HepG2 (cell line): ENCODE data around the gene SMARCB1. TPM values are rescaled to one million over a fixed set of nuclear protein-coding genes. Genes with fewer than 3 reads are reported as not detected.

Experiments
- AHR ChIP-seq: IDR thresholded peaks from 2 replicates; pipeline ENCODE4 v1.6.1; 2018; ENCODE audit warnings: missing genetic modification reagents, missing compliant biosample characterization
- CCDC6 ChIP-seq: sonication (generic); formaldehyde crosslinking; IDR thresholded peaks from 2 replicates; pipeline ENCODE4 v1.8.1; 2022; ENCODE audit warnings: mild to moderate bottlenecking, missing genetic modification reagents, moderate library complexity
- ERF ChIP-seq: IDR thresholded peaks from 2 replicates; pipeline ENCODE4 v1.6.1; 2018; ENCODE audit warnings: missing biosample characterization, missing genetic modification reagents
- FIP1L1 ChIP-seq: fragments of 200-400 bp; formaldehyde crosslinking; IDR thresholded peaks from 2 replicates; pipeline ENCODE4 v1.6.1; 2018; ENCODE audit warnings: low read depth, mild to moderate bottlenecking, low read length, moderate library complexity, borderline replicate concordance; ENCODE audit not compliant: insufficient read depth
- FOXJ3 ChIP-seq: sonication (generic); formaldehyde crosslinking; IDR thresholded peaks from 2 replicates; pipeline ENCODE4 v1.4.0; 2020; ENCODE audit warnings: missing genetic modification reagents, mild to moderate bottlenecking, borderline replicate concordance
- FOXK2 ChIP-seq: fragments of 450-650 bp; IDR thresholded peaks from 2 replicates; pipeline ENCODE4 v1.6.1; 2016
- FOXP1 ChIP-seq, 2 experiments: fragments of 450-650 bp in 1 of 2; IDR thresholded peaks; 2 replicates each; pipeline ENCODE4 v1.6.1; 2017 to 2018; ENCODE audit warnings: antibody characterized with exemption in 1 of 2
- GTF2F1 ChIP-seq: fragments of 150-350 bp; IDR thresholded peaks from 2 replicates; pipeline ENCODE4 v1.6.1; 2014; ENCODE audit warnings: low read length
- JUND ChIP-seq: sonication (generic); formaldehyde crosslinking; IDR thresholded peaks from 2 replicates; pipeline ENCODE4 v1.8.0; 2022; ENCODE audit warnings: mild to moderate bottlenecking, missing genetic modification reagents
- KLF12 ChIP-seq: sonication (generic); formaldehyde crosslinking; IDR thresholded peaks from 2 replicates; pipeline ENCODE4 v1.4.0; 2020; ENCODE audit warnings: missing genetic modification reagents, borderline replicate concordance
- MLLT10 ChIP-seq: sonication (generic); formaldehyde crosslinking; IDR thresholded peaks from 2 replicates; pipeline ENCODE4 v1.4.0; 2020; ENCODE audit warnings: missing genetic modification reagents
- MXI1 ChIP-seq: IDR thresholded peaks from 3 replicates; pipeline ENCODE4 v1.6.1; 2012; ENCODE audit warnings: low read depth, low read length, inconsistent platforms, borderline replicate concordance
- PBX3 ChIP-seq: sonication (generic); formaldehyde crosslinking; IDR thresholded peaks from 2 replicates; pipeline ENCODE4 v1.8.1; 2023; ENCODE audit warnings: missing genetic modification reagents, inconsistent platforms, borderline replicate concordance
- SIX4 ChIP-seq: sonication (generic); formaldehyde crosslinking; IDR thresholded peaks from 2 replicates; pipeline ENCODE4 v1.4.0; 2020; ENCODE audit warnings: missing genetic modification reagents
- SMAD3 ChIP-seq: sonication (generic); formaldehyde crosslinking; IDR thresholded peaks from 2 replicates; pipeline ENCODE4 v1.4.0; 2020; ENCODE audit warnings: missing genetic modification reagents
- SNAPC5 ChIP-seq: sonication (generic); formaldehyde crosslinking; IDR thresholded peaks from 2 replicates; pipeline ENCODE4 v1.8.1; 2023; ENCODE audit warnings: mild to moderate bottlenecking, missing genetic modification reagents, borderline replicate concordance
- ZNF142 ChIP-seq: sonication (generic); formaldehyde crosslinking; IDR thresholded peaks from 2 replicates; pipeline ENCODE4 v1.4.0; 2020; ENCODE audit warnings: missing genetic modification reagents
- ZNF543 ChIP-seq: sonication (generic); formaldehyde crosslinking; IDR thresholded peaks from 2 replicates; pipeline ENCODE4 v1.4.0; 2020; ENCODE audit warnings: mild to moderate bottlenecking, missing genetic modification reagents
- ZNF616 ChIP-seq: sonication (generic); formaldehyde crosslinking; IDR thresholded peaks from 2 replicates; pipeline ENCODE4 v1.5.0; 2020; ENCODE audit warnings: low read depth, mild to moderate bottlenecking, missing genetic modification reagents
- ZNF691 ChIP-seq: sonication (generic); formaldehyde crosslinking; IDR thresholded peaks from 2 replicates; pipeline ENCODE4 v1.4.0; 2020; ENCODE audit warnings: missing genetic modification reagents, low read depth, mild to moderate bottlenecking, borderline replicate concordance
- ZNF761 ChIP-seq: sonication (generic); formaldehyde crosslinking; conservative IDR thresholded peaks from 2 replicates; pipeline ENCODE4 v1.4.0; 2020; ENCODE audit warnings: mild to moderate bottlenecking, missing genetic modification reagents
- ZNF878 ChIP-seq: sonication (generic); formaldehyde crosslinking; IDR thresholded peaks from 2 replicates; pipeline ENCODE4 v1.8.1; 2023; ENCODE audit warnings: mild to moderate bottlenecking, missing genetic modification reagents, moderate library complexity
- polyA plus RNA-seq, 8 experiments: library from polyadenylated mRNA; depleted of rRNA in 3 of 8; stranded (reverse) in 7 of 8; unstranded in 1 of 8; fragments of >200 nt; fragmentation: Illumina TruSeq in 4 of 8; extraction: Trizol in 4 of 8; gene quantifications; 2 replicates each; pipeline versions ENCODE4 v1.2.1 to v1.2.3, GENCODE V29; 2011 to 2016; ENCODE audit warnings: low read depth in 4 of 8, missing spikeins in 1 of 8, mixed read lengths in 1 of 8; ENCODE audit not compliant: insufficient read depth in 1 of 8
- total RNA-seq, 5 experiments: library from RNA; depleted of rRNA; stranded (reverse); fragments of >200 nt; fragmentation: Illumina TruSeq; extraction: Trizol; gene quantifications; 2 replicates each; pipeline ENCODE4 v1.2.3, GENCODE V29; 2016; ENCODE audit warnings: low read depth in 1 of 5

The SMARCB1 gene
- total and polyA plus RNA-seq, 2 of the 13 experiments (the other 11 are each of a cell fraction or from before 2014, with no cell fraction given): 74.0 to 166 TPM

- TF ChIP-seq FOXJ3 (CRISPR knock-in tag) (no peak), FOXP1 (IDR thresholded peaks at IDR 0.05) (no peak), FOXP1 (CRISPR knock-in tag; IDR thresholded peaks at IDR 0.05) (no peak), SNAPC5 (CRISPR knock-in tag) (0 out of 2 replicates have a peak, but pooled peaks have one; percentile 58), MLLT10 (CRISPR knock-in tag) (no peak), ERF (CRISPR knock-in tag) (peak; percentile 77), ZNF543 (CRISPR knock-in tag) (peak; percentile 90), CCDC6 (CRISPR knock-in tag) (peak; percentile 32; the same call in 1 of the 2 replicates), JUND (CRISPR knock-in tag) (no peak; the same call in 1 of the 2 replicates), ZNF878 (CRISPR knock-in tag) (0 out of 2 replicates have a peak, but pooled peaks have one; percentile 14), ZNF761 (CRISPR knock-in tag) (peak; percentile 90), FIP1L1 (no peak), PBX3 (no peak), MXI1 (peak; percentile 73; the same call in 2 of the 3 replicates), ZNF691 (CRISPR knock-in tag) (peak; percentile 67; the same call in 1 of the 2 replicates), SIX4 (CRISPR knock-in tag) (no peak), KLF12 (CRISPR knock-in tag) (no peak), ZNF616 (0 out of 2 replicates have a peak, but pooled peaks have one; percentile 63), GTF2F1 (no peak), AHR (CRISPR knock-in tag) (peak; percentile 20; the same call in 1 of the 2 replicates), FOXK2 (no peak), SMAD3 (CRISPR knock-in tag) (peak; percentile 56; the same call in 1 of the 2 replicates), ZNF142 (peak; percentile 83)
These were observed 18.9 kb upstream of the SMARCB1 start, which contains the start of gene CHCHD10 (continued) for GRCh38 chr22:23767673-23768548.
